ENCODE results near the gene CRADD. TPM values are rescaled to one million over a fixed set of nuclear protein-coding genes. Genes with fewer than 3 reads are reported as not detected.

The CRADD gene
- total and polyA plus RNA-seq, 10 of the 15 experiments (the other 5 are each of a cell fraction or from before 2014, with no cell fraction given): 7.6 to 15.5 (median 11.7) TPM

- no peak for TF ChIP-seq USF2 (IDR thresholded peaks at IDR 0.05; ENCODE audit: borderline replicate concordance, low read depth, low read length)
- TF ChIP-seq SREBF1 (IDR thresholded peaks at IDR 0.05; ENCODE audit: low read length): no peak
- no peak for TF ChIP-seq TCF3 (IDR thresholded peaks at IDR 0.05; ENCODE audit: borderline replicate concordance, insufficient read depth, low read depth, low read length)
- TF ChIP-seq PAX8 (IDR thresholded peaks at IDR 0.05): no peak
These were observed 79.1 kb downstream of the CRADD start (continued) for GRCh38 chr12:93756288-93756687.

GRCh38 chr12:93757792-93758694 lies 80.9 kb downstream of the CRADD start:
- 38% methylated on average over 1 of the region's 1 CpG for WGBS (ENCODE audit: insufficient coverage, insufficient replicate concordance, low lambda C conversion rate, missing lambda C conversion rate)
- ATAC-seq: no peak
- TF ChIP-seq MLLT1 (IDR thresholded peaks at IDR 0.05) (no peak), PRDM15 (CRISPR knock-in tag; IDR thresholded peaks at IDR 0.05) (no peak), RAD21 (IDR thresholded peaks at IDR 0.05; ENCODE audit: insufficient read depth, low read depth, low read length) (no peak), BRCA1 (IDR thresholded peaks at IDR 0.05; ENCODE audit: low read depth, low read length) (no peak), CEBPB (IDR thresholded peaks at IDR 0.05; ENCODE audit: borderline replicate concordance in 1 of 2, low read depth in 2 of 2, low read length in 2 of 2) (no peak)
- POLR2A ChIA-PET: no interaction called here
- no peaks in the 10 kb centered on the region for H3K36me3 ChIP-seq (ENCODE audit: control insufficient read depth in 2 of 2, insufficient read depth in 2 of 2, low read length in 1 of 2)
- H3K4me1 ChIP-seq (ENCODE audit: control insufficient read depth, insufficient read depth, low read length): no peaks in the 10 kb centered on the region
- RAD21 ChIA-PET (ENCODE audit: unreplicated experiment): no interaction called here
- H3K79me2 ChIP-seq (ENCODE audit: control insufficient read depth, insufficient read depth, low read length): no peaks in the 10 kb centered on the region
- no peak overlapping the region for H3K4me3 ChIP-seq
- no peak overlapping the region for H3K4me2 ChIP-seq (ENCODE audit: control insufficient read depth, insufficient read depth)
- in situ Hi-C loops (cut with MboI) (no loop called here), intact Hi-C loops (cut with micrococcal nuclease; ENCODE audit: unreplicated experiment) (no loop called here)
- no peak for FAIRE-seq
- H3K9me3 ChIP-seq (replicated peaks; ENCODE audit: control insufficient read depth, insufficient read depth, low read length): peaks cover 6% of the 10 kb centered on the region; the same call in 2 of the 3 replicates
- H3K27ac ChIP-seq (ENCODE audit: control insufficient read depth, insufficient read depth): no peak overlapping the region
- SMC1A ChIA-PET (ENCODE audit: uncharacterized antibody, unreplicated experiment): interaction anchor here (1.2 to 2.7 kb wide), 3 partner anchors 17 to 189 kb away, joined by 3 to 5 read pairs (median 4); no protein-coding TSS in a partner anchor
- no peak overlapping the region for H2AFZ ChIP-seq (ENCODE audit: control insufficient read depth, low read depth, low read length)
- no peak for DNase-seq (ENCODE audit: low read depth, low spot score)
- CTCF ChIA-PET: interaction anchor here (2.1 kb wide), 1 partner anchor 344 kb away, joined by 13 read pairs; no protein-coding TSS in a partner anchor
- no TSS peak for BruUV-seq (replicated peaks)
- H3K27me3 ChIP-seq (replicated peaks in 1 of 2; ENCODE audit: control insufficient read depth in 2 of 2, insufficient read depth in 2 of 2, low read length in 1 of 2): no peaks in the 10 kb centered on the region
- no peak overlapping the region for H3K9ac ChIP-seq (ENCODE audit: control insufficient read depth, insufficient read depth, low read length)
- no peaks in the 10 kb centered on the region for H4K20me1 ChIP-seq (ENCODE audit: control insufficient read depth, insufficient read depth)

All from GM12878 (cell line).